Esophagus muscularis mucosa (tissue), 4 donors: ENCODE data around the gene SNRPE.

Experiments
- CTCF ChIP-seq, 3 experiments: fragments of 200-600 bp in 2 of 3; fragments of 450-650 bp in 1 of 3; sonication (generic) in 2 of 3; IDR thresholded peaks; one replicate each; pipeline ENCODE4 v1.5.1; 2017 to 2019; ENCODE audit warnings: antibody characterized with exemption in 3 of 3, mild to moderate bottlenecking in 2 of 3, moderate library complexity in 1 of 3
- EP300 ChIP-seq: sonication (generic); formaldehyde crosslinking; IDR thresholded peaks from one replicate; pipeline ENCODE4 v1.6.1; 2017; ENCODE audit warnings: antibody characterized with exemption
- POLR2A ChIP-seq: fragments of 450-650 bp; IDR thresholded peaks from one replicate; pipeline ENCODE4 v1.6.1; 2017; ENCODE audit warnings: antibody characterized with exemption, moderate library complexity, mild to moderate bottlenecking, low read depth
- POLR2AphosphoS5 ChIP-seq, 2 donors: sonication (generic); formaldehyde crosslinking; IDR thresholded peaks; one replicate each; pipeline ENCODE4 v1.6.1; 2017; ENCODE audit warnings: antibody characterized with exemption in 2 of 2

- TF ChIP-seq CTCF (IDR thresholded peaks at IDR 0.05) (no peak), POLR2A (no peak), POLR2AphosphoS5 (IDR thresholded peaks at IDR 0.05) (no peak), EP300 (no peak)
Observed at GRCh38 chr1:203813581-203814341, 47.6 kb upstream of the SNRPE start.
